Astrocyte (in vitro differentiated cells and primary cell): ENCODE results near the gene PRKCE. TPM values are rescaled to one million over a fixed set of nuclear protein-coding genes. Genes with fewer than 3 reads are reported as not detected.

Experiments
- DNase-seq: peaks from one replicate; pipeline ENCODE4 v3.0.0-alpha.2; 2010; ENCODE audit warnings: low read depth
- FAIRE-seq: peaks from 2 replicates; lab custom pipeline; 2011; peaks lifted over from hg19 to GRCh38; lab: Jason Lieb, UNC
- H2AFZ ChIP-seq: 2 replicates; pipeline ENCODE4 v1.6.0; 2012; ENCODE audit warnings: low read depth, low read length, inconsistent platforms
- H3K27ac ChIP-seq: 2 replicates; pipeline ENCODE4 v1.5.1; 2011; ENCODE audit warnings: low read depth, low read length, inconsistent platforms
- H3K27me3 ChIP-seq: 2 replicates; pipeline ENCODE4 v1.6.0; 2011; ENCODE audit warnings: low read length, inconsistent platforms; ENCODE audit not compliant: insufficient read depth
- H3K36me3 ChIP-seq: 2 replicates; pipeline ENCODE4 v1.5.1; 2011; ENCODE audit warnings: low read length, inconsistent platforms; ENCODE audit not compliant: insufficient read depth
- H3K4me1 ChIP-seq: 2 replicates; pipeline ENCODE4 v1.5.1; 2011; ENCODE audit warnings: low read length, inconsistent platforms; ENCODE audit not compliant: insufficient read depth
- H3K4me2 ChIP-seq: 2 replicates; pipeline ENCODE4 v1.6.0; 2012; ENCODE audit warnings: low read length, inconsistent platforms
- H3K4me3 ChIP-seq: 2 replicates; pipeline ENCODE4 v1.5.1; 2011; ENCODE audit warnings: low read depth, mild to moderate bottlenecking, low read length, inconsistent platforms; ENCODE audit not compliant: insufficient read depth
- H3K79me2 ChIP-seq: 2 replicates; pipeline ENCODE4 v1.6.0; 2012; ENCODE audit warnings: mild to moderate bottlenecking, low read length, inconsistent platforms; ENCODE audit not compliant: insufficient read depth
- H3K9ac ChIP-seq: 2 replicates; pipeline ENCODE4 v1.6.0; 2012; ENCODE audit warnings: mild to moderate bottlenecking, low read length, inconsistent platforms
- H3K9me3 ChIP-seq: 2 replicates; pipeline ENCODE4 v1.5.1; 2012; ENCODE audit warnings: low read depth, mild to moderate bottlenecking, low read length, inconsistent platforms; ENCODE audit not compliant: insufficient read depth
- H4K20me1 ChIP-seq: 2 replicates; pipeline ENCODE4 v1.6.0; 2012; ENCODE audit warnings: low read length, inconsistent platforms; ENCODE audit not compliant: insufficient read depth
- H3K27ac Mint-ChIP-seq: one replicate; pipeline ENCODE4 v1.8.0; 2021; ENCODE audit warnings: mild to moderate bottlenecking, mixed read lengths; ENCODE audit not compliant: unreplicated experiment
- H3K27me3 Mint-ChIP-seq: one replicate; pipeline ENCODE4 v1.8.0; 2021; ENCODE audit warnings: low read depth, mixed read lengths; ENCODE audit not compliant: unreplicated experiment
- H3K36me3 Mint-ChIP-seq: one replicate; pipeline ENCODE4 v1.8.0; 2021; ENCODE audit warnings: low read depth, mixed read lengths; ENCODE audit not compliant: unreplicated experiment
- H3K4me1 Mint-ChIP-seq: one replicate; pipeline ENCODE4 v1.8.0; 2021; ENCODE audit warnings: low read depth, mixed read lengths; ENCODE audit not compliant: unreplicated experiment
- H3K4me3 Mint-ChIP-seq: one replicate; pipeline ENCODE4 v1.8.0; 2021; ENCODE audit warnings: mild to moderate bottlenecking, moderate library complexity, mixed read lengths; ENCODE audit not compliant: unreplicated experiment
- H3K9me3 Mint-ChIP-seq: one replicate; pipeline ENCODE4 v1.8.0; 2021; ENCODE audit warnings: mild to moderate bottlenecking, mixed read lengths; ENCODE audit not compliant: unreplicated experiment
- CTCF ChIP-seq: IDR thresholded peaks from 2 replicates; pipeline ENCODE4 v1.5.1; 2011; ENCODE audit warnings: low read depth, mild to moderate bottlenecking, inconsistent platforms, low read length, moderate library complexity; ENCODE audit not compliant: insufficient read depth
- EZH2 ChIP-seq: IDR thresholded peaks from 2 replicates; pipeline ENCODE4 v1.6.1; 2012; ENCODE audit warnings: mild to moderate bottlenecking, low read length, inconsistent platforms; ENCODE audit not compliant: insufficient read depth
- total RNA-seq: library from RNA; stranded (reverse); gene quantifications from 2 replicates; pipeline ENCODE4 v1.2.1, GENCODE V29; 2021

Gene PRKCE
- total RNA-seq, 1 donor from 2014 or later: 12.8 TPM

GRCh38 chr2:45653122-45653913 lies 1.8 kb downstream of the PRKCE start:
- H3K4me2 ChIP-seq: peak overlapping the region; percentile 95
- FAIRE-seq (no peak), DNase-seq (peak; percentile 63)
- Mint-ChIP-seq H3K4me3 (peak overlapping the region; percentile 90), H3K27me3 (peaks cover 8% of the 10 kb centered on the region), H3K27ac (peak overlapping the region; percentile 49), H3K36me3 (no peaks in the 10 kb centered on the region), H3K4me1 (peaks cover 19% of the 10 kb centered on the region), H3K9me3 (no peaks in the 10 kb centered on the region)
- no peaks in the 10 kb centered on the region for H3K36me3 ChIP-seq
- no peak overlapping the region for H3K27ac ChIP-seq
- H3K79me2 ChIP-seq: peaks cover 49% of the 10 kb centered on the region
- peaks cover 32% of the 10 kb centered on the region for H4K20me1 ChIP-seq
- H2AFZ ChIP-seq: no peak overlapping the region
- H3K4me3 ChIP-seq: peak overlapping the region; percentile 92
- peaks cover 20% of the 10 kb centered on the region for H3K4me1 ChIP-seq
- TF ChIP-seq CTCF: no peak
- TF ChIP-seq EZH2: no peak
- no peak overlapping the region for H3K9ac ChIP-seq
- H3K9me3 ChIP-seq: no peaks in the 10 kb centered on the region
- no peaks in the 10 kb centered on the region for H3K27me3 ChIP-seq

GRCh38 chr2:45654250-45654649 lies 2.8 kb downstream of the PRKCE start:
- Mint-ChIP-seq H3K4me3 (peak overlapping the region; percentile 17), H3K36me3 (no peaks in the 10 kb centered on the region), H3K4me1 (peaks cover 19% of the 10 kb centered on the region), H3K27me3 (peaks cover 8% of the 10 kb centered on the region), H3K27ac (no peak overlapping the region), H3K9me3 (no peaks in the 10 kb centered on the region)
- FAIRE-seq (no peak), DNase-seq (no peak)
- H3K27me3 ChIP-seq: no peaks in the 10 kb centered on the region
- no peak overlapping the region for H3K4me2 ChIP-seq
- peaks cover 20% of the 10 kb centered on the region for H3K4me1 ChIP-seq
- H3K36me3 ChIP-seq: no peaks in the 10 kb centered on the region
- H3K79me2 ChIP-seq: peaks cover 54% of the 10 kb centered on the region
- H3K4me3 ChIP-seq: no peak overlapping the region
- no peak overlapping the region for H2AFZ ChIP-seq
- no peak overlapping the region for H3K9ac ChIP-seq
- TF ChIP-seq CTCF (no peak), EZH2 (no peak)
- peaks cover 29% of the 10 kb centered on the region for H4K20me1 ChIP-seq
- no peaks in the 10 kb centered on the region for H3K9me3 ChIP-seq
- no peak overlapping the region for H3K27ac ChIP-seq

GRCh38 chr2:45661828-45662227 lies 10.4 kb downstream of the PRKCE start:
- Mint-ChIP-seq H3K4me3 (no peak overlapping the region), H3K27me3 (no peaks in the 10 kb centered on the region), H3K4me1 (no peaks in the 10 kb centered on the region), H3K36me3 (no peaks in the 10 kb centered on the region), H3K27ac (no peak overlapping the region), H3K9me3 (no peaks in the 10 kb centered on the region)
- Histone ChIP-seq H2AFZ (no peak overlapping the region), H3K27ac (no peak overlapping the region), H3K79me2 (peaks cover 29% of the 10 kb centered on the region), H4K20me1 (peaks cover 12% of the 10 kb centered on the region), H3K9ac (no peak overlapping the region), H3K27me3 (no peaks in the 10 kb centered on the region), H3K4me3 (no peak overlapping the region), H3K36me3 (no peaks in the 10 kb centered on the region), H3K4me1 (no peaks in the 10 kb centered on the region), H3K9me3 (no peaks in the 10 kb centered on the region), H3K4me2 (no peak overlapping the region)
- FAIRE-seq: no peak
- no peak for TF ChIP-seq EZH2
- no peak for TF ChIP-seq CTCF
- DNase-seq: no peak
